Stimulated activated CD4-positive, alpha-beta T cell treated with anti-CD3 and anti-CD28 coated beads, Interleukin-15, amount 100 ng/mL, for 24 hours (primary cell): Measurements from ENCODE around the gene LGALSL.

Source experiments
- DNase-seq: peaks from one replicate; pipeline ENCODE4 v3.0.0-alpha.2; 2020

Gene LGALSL

GRCh38 chr2:64474121-64474571, 20.2 kb downstream of the LGALSL start:
- no peak for DNase-seq

- DNase-seq, result no peak
Observed at GRCh38 chr2:64474636-64475035, 20.7 kb downstream of the LGALSL start.

GRCh38 chr2:64477037-64477436, 23.1 kb downstream of the LGALSL start:
- no peak for DNase-seq

- DNase-seq, result no peak
Observed at GRCh38 chr2:64477979-64478378, 24.0 kb downstream of the LGALSL start.

GRCh38 chr2:64478502-64479230, 24.7 kb downstream of the LGALSL start:
- DNase-seq, result peak; percentile 28

- no peak for DNase-seq
Observed at GRCh38 chr2:64479259-64480117, 25.5 kb downstream of the LGALSL start.

GRCh38 chr2:64481665-64482064, 27.7 kb downstream of the LGALSL start:
- no peak for DNase-seq

GRCh38 chr2:64482243-64482642, 28.3 kb downstream of the LGALSL start:
- DNase-seq, result no peak

GRCh38 chr2:64482765-64483504, 29.0 kb downstream of the LGALSL start:
- DNase-seq, result peak; percentile 14

GRCh38 chr2:64485331-64485730, 31.4 kb downstream of the LGALSL start:
- no peak for DNase-seq

GRCh38 chr2:64485961-64486360, 32.0 kb downstream of the LGALSL start:
- no peak for DNase-seq

- no peak for DNase-seq
Observed at GRCh38 chr2:64487256-64488049, 33.5 kb downstream of the LGALSL start.

GRCh38 chr2:64488050-64488974, 34.4 kb downstream of the LGALSL start:
- DNase-seq, result peak; percentile 84

GRCh38 chr2:64489081-64489751, 35.3 kb downstream of the LGALSL start:
- no peak for DNase-seq

- DNase-seq, result no peak
Observed at GRCh38 chr2:64491426-64491825, 37.5 kb downstream of the LGALSL start.

- DNase-seq, result no peak
Observed at GRCh38 chr2:64492272-64492671, 38.3 kb downstream of the LGALSL start.

- no peak for DNase-seq
Observed at GRCh38 chr2:64492821-64493220, 38.9 kb downstream of the LGALSL start.

GRCh38 chr2:64493788-64494187, 39.8 kb downstream of the LGALSL start:
- DNase-seq, result no peak

GRCh38 chr2:64498438-64498837, 44.5 kb downstream of the LGALSL start:
- DNase-seq, result no peak

- no peak for DNase-seq
Observed at GRCh38 chr2:64500549-64500948, 46.6 kb downstream of the LGALSL start.

- no peak for DNase-seq
Observed at GRCh38 chr2:64501946-64502345, 48.0 kb downstream of the LGALSL start.
